ENCODE data around the gene LRRC8B. TPM values are rescaled to one million over a fixed set of nuclear protein-coding genes. Genes with fewer than 3 reads are reported as not detected.
A peak's percentile ranks its signal among the peaks of the same experiment; 100 is the strongest.
"Not testable (repeated sequence)": the region's sequence is repeated elsewhere in the genome, so short reads cannot be mapped to it uniquely, and the experiment has no call there.

The LRRC8B gene
- total RNA-seq, 1 experiment from 2014 or later: 14.8 TPM

- H3K9ac ChIP-seq (ENCODE audit: low read length): no peak overlapping the region
- H4K20me1 ChIP-seq (ENCODE audit: insufficient read depth, low read depth, low read length): no peaks in the 10 kb centered on the region
- DNase-seq: no peak
- no peaks in the 10 kb centered on the region for H3K9me3 ChIP-seq (ENCODE audit: low read length)
- no peaks in the 10 kb centered on the region for H3K79me2 ChIP-seq (ENCODE audit: low read length)
- H3K4me2 ChIP-seq (ENCODE audit: low read depth, low read length, poor library complexity, severe bottlenecking): no peak overlapping the region
- no peak overlapping the region for H3K4me3 ChIP-seq (ENCODE audit: low read length)
- no peak overlapping the region for H2AFZ ChIP-seq (ENCODE audit: low read length)
- no peaks in the 10 kb centered on the region for H3K4me1 ChIP-seq (ENCODE audit: low read length)
- no peak overlapping the region for H3K27ac ChIP-seq (ENCODE audit: low read length)
- H3K36me3 ChIP-seq (ENCODE audit: insufficient read depth, low read length): no peaks in the 10 kb centered on the region
- H3K27me3 ChIP-seq (ENCODE audit: low read length): no peaks in the 10 kb centered on the region
- H3K9me2 ChIP-seq (replicated peaks; ENCODE audit: insufficient read depth, low read length): no peaks in the 10 kb centered on the region
These were observed 8.6 kb upstream of the LRRC8B start for GRCh38 chr1:89516055-89516454.

- H3K9ac ChIP-seq (ENCODE audit: low read length): no peak overlapping the region
- H3K27ac ChIP-seq (ENCODE audit: low read length): no peak overlapping the region
- H3K36me3 ChIP-seq (ENCODE audit: insufficient read depth, low read length): no peaks in the 10 kb centered on the region
- no peak for DNase-seq
- H3K4me2 ChIP-seq (ENCODE audit: low read depth, low read length, poor library complexity, severe bottlenecking): no peak overlapping the region
- no peaks in the 10 kb centered on the region for H3K9me3 ChIP-seq (ENCODE audit: low read length)
- H3K27me3 ChIP-seq (ENCODE audit: low read length): no peaks in the 10 kb centered on the region
- H2AFZ ChIP-seq (ENCODE audit: low read length): no peak overlapping the region
- H3K9me2 ChIP-seq (replicated peaks; ENCODE audit: insufficient read depth, low read length): no peaks in the 10 kb centered on the region
- no peaks in the 10 kb centered on the region for H3K79me2 ChIP-seq (ENCODE audit: low read length)
- no peaks in the 10 kb centered on the region for H4K20me1 ChIP-seq (ENCODE audit: insufficient read depth, low read depth, low read length)
- no peak overlapping the region for H3K4me3 ChIP-seq (ENCODE audit: low read length)
- H3K4me1 ChIP-seq (ENCODE audit: low read length): no peaks in the 10 kb centered on the region
These were observed 6.4 kb upstream of the LRRC8B start for GRCh38 chr1:89518221-89518631.

DNA sequence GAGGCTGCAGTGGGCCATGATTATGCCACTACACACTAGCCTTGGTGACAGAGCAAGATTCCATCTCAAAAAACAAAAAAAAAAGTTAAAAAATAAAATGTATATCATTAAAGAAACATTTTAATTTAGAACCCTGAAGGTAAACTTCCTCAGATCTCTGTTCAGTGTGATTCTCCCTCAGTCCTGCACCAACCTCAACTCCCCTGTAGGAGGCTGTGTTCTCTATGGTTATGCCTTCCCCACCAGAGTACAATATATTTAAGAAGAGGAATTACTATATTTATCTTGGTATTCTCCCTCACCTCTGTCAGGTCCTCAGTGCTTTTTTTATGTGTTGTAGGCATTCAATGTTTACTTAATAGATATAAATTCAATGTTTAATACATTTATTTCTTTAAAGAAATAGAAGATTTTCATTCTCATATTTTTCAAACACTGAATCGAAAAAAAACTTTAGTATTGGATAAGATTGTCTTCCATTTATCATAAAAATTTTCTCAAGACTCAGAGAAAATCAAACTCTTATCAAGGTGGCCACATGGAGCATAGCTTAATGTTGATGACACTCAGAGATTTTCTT lies 4.8 kb upstream of the LRRC8B start:
- Histone ChIP-seq H2AFZ (ENCODE audit: low read length) (no peak overlapping the region), H4K20me1 (ENCODE audit: insufficient read depth, low read depth, low read length) (no peaks in the 10 kb centered on the region), H3K9me3 (ENCODE audit: low read length) (no peaks in the 10 kb centered on the region), H3K27me3 (ENCODE audit: low read length) (no peaks in the 10 kb centered on the region), H3K79me2 (ENCODE audit: low read length) (peaks cover under 1% of the 10 kb centered on the region; the same call in 1 of the 2 replicates), H3K4me2 (ENCODE audit: low read depth, low read length, poor library complexity, severe bottlenecking) (no peak overlapping the region), H3K9ac (ENCODE audit: low read length) (no peak overlapping the region), H3K4me3 (ENCODE audit: low read length) (no peak overlapping the region), H3K27ac (ENCODE audit: low read length) (no peak overlapping the region), H3K4me1 (ENCODE audit: low read length) (peaks cover 12% of the 10 kb centered on the region), H3K9me2 (replicated peaks; ENCODE audit: insufficient read depth, low read length) (no peaks in the 10 kb centered on the region), H3K36me3 (ENCODE audit: insufficient read depth, low read length) (no peaks in the 10 kb centered on the region)
- peak; percentile 83 for DNase-seq

DNA sequence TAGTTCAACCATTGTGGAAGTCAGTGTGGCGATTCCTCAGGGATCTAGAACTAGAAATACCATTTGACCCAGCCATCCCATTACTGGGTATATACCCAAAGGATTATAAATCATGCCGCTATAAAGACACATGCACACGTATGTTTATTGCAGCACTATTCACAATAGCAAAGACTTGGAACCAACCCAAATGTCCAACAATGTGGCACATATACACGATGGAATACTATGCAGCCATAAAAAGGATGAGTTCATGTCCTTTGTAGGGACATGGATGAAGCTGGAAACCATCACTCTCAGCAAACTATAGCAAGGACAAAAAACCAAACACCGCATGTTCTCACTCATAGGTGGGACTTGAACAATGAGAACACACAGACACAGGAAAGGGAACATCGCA lies 2.7 kb upstream of the LRRC8B start:
- H2AFZ ChIP-seq (ENCODE audit: low read length); H3K9me3 ChIP-seq (ENCODE audit: low read length); H3K9ac ChIP-seq (ENCODE audit: low read length); H3K27me3 ChIP-seq (ENCODE audit: low read length); H3K4me3 ChIP-seq (ENCODE audit: low read length); H3K4me2 ChIP-seq (ENCODE audit: low read depth, low read length, poor library complexity, severe bottlenecking); H3K9me2 ChIP-seq (replicated peaks; ENCODE audit: insufficient read depth, low read length); DNase-seq; H4K20me1 ChIP-seq (ENCODE audit: insufficient read depth, low read depth, low read length); H3K27ac ChIP-seq (ENCODE audit: low read length); H3K36me3 ChIP-seq (ENCODE audit: insufficient read depth, low read length): not testable (repeated sequence)
- Histone ChIP-seq H3K4me1 (ENCODE audit: low read length) (peaks cover 27% of the 10 kb centered on the region), H3K79me2 (ENCODE audit: low read length) (peaks cover 22% of the 10 kb centered on the region)

GRCh38 chr1:89523572-89524368 lies 859 bp upstream of the LRRC8B start:
- Histone ChIP-seq H3K79me2 (ENCODE audit: low read length) (peaks cover 40% of the 10 kb centered on the region), H3K27ac (ENCODE audit: low read length) (peak overlapping the region; percentile 77), H3K4me1 (ENCODE audit: low read length) (peaks cover 41% of the 10 kb centered on the region), H3K36me3 (ENCODE audit: insufficient read depth, low read length) (peaks cover 10% of the 10 kb centered on the region; the same call in 1 of the 2 replicates), H4K20me1 (ENCODE audit: insufficient read depth, low read depth, low read length) (peaks cover 9% of the 10 kb centered on the region), H3K9me3 (ENCODE audit: low read length) (no peaks in the 10 kb centered on the region), H3K27me3 (ENCODE audit: low read length) (no peaks in the 10 kb centered on the region), H3K9me2 (replicated peaks; ENCODE audit: insufficient read depth, low read length) (no peaks in the 10 kb centered on the region), H3K4me3 (ENCODE audit: low read length) (peak overlapping the region; percentile 89), H3K4me2 (ENCODE audit: low read depth, low read length, poor library complexity, severe bottlenecking) (peak overlapping the region; percentile 84), H2AFZ (ENCODE audit: low read length) (peak overlapping the region; percentile 87), H3K9ac (ENCODE audit: low read length) (peak overlapping the region; percentile 89)
- DNase-seq: peak; percentile 88

DNA sequence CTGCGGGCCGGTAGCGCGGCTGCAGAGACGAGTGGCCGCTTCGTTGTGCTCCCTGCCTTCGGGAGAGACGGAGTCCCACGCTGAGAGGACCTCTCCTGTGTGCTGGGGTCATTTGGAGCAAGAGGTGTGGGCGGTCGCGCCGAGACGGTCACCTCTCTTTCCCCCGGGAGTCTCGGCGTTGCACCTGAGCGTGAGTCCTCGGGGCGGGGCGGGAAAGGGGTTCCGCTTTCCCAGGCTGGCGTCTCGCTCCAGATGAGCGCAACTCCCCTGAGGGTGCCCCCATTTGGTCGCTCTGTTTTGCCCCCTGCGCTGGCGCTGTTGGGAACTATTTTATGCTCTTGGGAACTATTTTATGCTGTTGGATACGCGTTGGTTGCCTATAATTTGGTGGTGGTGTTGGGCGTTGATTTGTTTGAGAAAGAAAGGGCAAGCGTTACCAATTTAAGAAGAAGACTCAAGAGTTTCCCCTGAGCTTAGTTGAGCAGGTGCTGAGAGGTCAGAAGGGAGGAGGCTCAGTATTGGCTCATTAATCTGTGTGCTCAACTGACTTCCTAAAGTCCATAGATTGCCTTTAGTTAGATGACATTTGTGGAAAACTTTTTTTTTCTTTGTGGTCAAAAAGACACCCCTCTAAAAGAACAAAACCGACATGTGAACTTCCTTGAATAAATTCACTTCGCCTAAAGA lies 683 bp downstream of the LRRC8B start:
- Histone ChIP-seq H3K36me3 (ENCODE audit: insufficient read depth, low read length) (peaks cover 15% of the 10 kb centered on the region; the same call in 1 of the 2 replicates), H3K4me2 (ENCODE audit: low read depth, low read length, poor library complexity, severe bottlenecking) (peak overlapping the region; percentile 84), H3K4me1 (ENCODE audit: low read length) (peaks cover 41% of the 10 kb centered on the region), H4K20me1 (ENCODE audit: insufficient read depth, low read depth, low read length) (peaks cover 10% of the 10 kb centered on the region), H3K9me2 (replicated peaks; ENCODE audit: insufficient read depth, low read length) (no peaks in the 10 kb centered on the region), H2AFZ (ENCODE audit: low read length) (peak overlapping the region; percentile 92), H3K27ac (ENCODE audit: low read length) (peak overlapping the region; percentile 77), H3K4me3 (ENCODE audit: low read length) (peak overlapping the region; percentile 89), H3K79me2 (ENCODE audit: low read length) (peaks cover 52% of the 10 kb centered on the region), H3K9ac (ENCODE audit: low read length) (peak overlapping the region; percentile 89), H3K27me3 (ENCODE audit: low read length) (no peaks in the 10 kb centered on the region), H3K9me3 (ENCODE audit: low read length) (no peaks in the 10 kb centered on the region)
- peak; percentile 89 for DNase-seq

DNA sequence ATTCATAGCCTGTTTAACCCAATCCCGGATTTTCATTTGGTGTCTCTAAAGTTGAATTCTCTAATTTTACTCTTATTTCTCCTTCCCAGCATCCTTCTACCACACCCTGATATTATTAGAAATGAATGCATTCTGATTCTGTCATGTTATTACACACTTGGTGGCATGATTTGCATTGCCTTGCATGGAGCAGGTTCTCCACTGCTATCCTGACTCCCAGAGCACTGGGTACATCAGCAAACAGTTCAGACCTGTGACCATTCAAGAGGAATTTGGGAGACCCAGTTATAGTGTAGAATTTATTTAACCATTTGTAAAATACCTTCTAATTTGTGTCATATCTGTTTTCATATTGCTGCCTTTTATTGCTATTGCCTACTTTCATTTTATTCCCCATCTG lies 2.6 kb downstream of the LRRC8B start:
- peaks cover 71% of the 10 kb centered on the region for H3K79me2 ChIP-seq (ENCODE audit: low read length)
- peak overlapping the region; percentile 38 for H3K27ac ChIP-seq (ENCODE audit: low read length)
- peaks cover 15% of the 10 kb centered on the region; the same call in 1 of the 2 replicates for H3K36me3 ChIP-seq (ENCODE audit: insufficient read depth, low read length)
- H3K4me3 ChIP-seq (ENCODE audit: low read length): peak overlapping the region; percentile 89; the same call in 1 of the 2 replicates
- H2AFZ ChIP-seq (ENCODE audit: low read length): no peak overlapping the region
- H3K9ac ChIP-seq (ENCODE audit: low read length): no peak overlapping the region
- H4K20me1 ChIP-seq (ENCODE audit: insufficient read depth, low read depth, low read length): peaks cover 10% of the 10 kb centered on the region
- H3K27me3 ChIP-seq (ENCODE audit: low read length): no peaks in the 10 kb centered on the region
- H3K9me2 ChIP-seq (replicated peaks; ENCODE audit: insufficient read depth, low read length): no peaks in the 10 kb centered on the region
- H3K9me3 ChIP-seq (ENCODE audit: low read length): no peaks in the 10 kb centered on the region
- peaks cover 41% of the 10 kb centered on the region for H3K4me1 ChIP-seq (ENCODE audit: low read length)
- DNase-seq: no peak
- peak overlapping the region; percentile 84 for H3K4me2 ChIP-seq (ENCODE audit: low read depth, low read length, poor library complexity, severe bottlenecking)

All from Karpas-422 (cell line).